HT1080 (cell line): ENCODE measurements around the gene NUP210. TPM values are rescaled to one million over a fixed set of nuclear protein-coding genes. Genes with fewer than 3 reads are reported as not detected.

ENCODE experiments used
- DNase-seq: peaks from one replicate; pipeline ENCODE4 v3.0.0-alpha.2; 2015; ENCODE audit warnings: low read depth
- small RNA-seq: library from RNA; depleted of rRNA; stranded (forward); fragments of <200 nt; gene quantifications from one replicate; pipeline ENCODE3, GENCODE V24; 2014
- total RNA-seq: library from RNA; depleted of rRNA; stranded (reverse); fragments of >200 nt; shearing (Covaris generic); gene quantifications from 2 replicates; pipeline ENCODE4 v1.2.3, GENCODE V29; 2014; rRNA removed

NUP210 gene
- total RNA-seq, 1 experiment from 2014 or later: 0.39 TPM

- no peak for DNase-seq
Observed at GRCh38 chr3:13277196-13277813, 142.8 kb downstream of the NUP210 start.

DNA sequence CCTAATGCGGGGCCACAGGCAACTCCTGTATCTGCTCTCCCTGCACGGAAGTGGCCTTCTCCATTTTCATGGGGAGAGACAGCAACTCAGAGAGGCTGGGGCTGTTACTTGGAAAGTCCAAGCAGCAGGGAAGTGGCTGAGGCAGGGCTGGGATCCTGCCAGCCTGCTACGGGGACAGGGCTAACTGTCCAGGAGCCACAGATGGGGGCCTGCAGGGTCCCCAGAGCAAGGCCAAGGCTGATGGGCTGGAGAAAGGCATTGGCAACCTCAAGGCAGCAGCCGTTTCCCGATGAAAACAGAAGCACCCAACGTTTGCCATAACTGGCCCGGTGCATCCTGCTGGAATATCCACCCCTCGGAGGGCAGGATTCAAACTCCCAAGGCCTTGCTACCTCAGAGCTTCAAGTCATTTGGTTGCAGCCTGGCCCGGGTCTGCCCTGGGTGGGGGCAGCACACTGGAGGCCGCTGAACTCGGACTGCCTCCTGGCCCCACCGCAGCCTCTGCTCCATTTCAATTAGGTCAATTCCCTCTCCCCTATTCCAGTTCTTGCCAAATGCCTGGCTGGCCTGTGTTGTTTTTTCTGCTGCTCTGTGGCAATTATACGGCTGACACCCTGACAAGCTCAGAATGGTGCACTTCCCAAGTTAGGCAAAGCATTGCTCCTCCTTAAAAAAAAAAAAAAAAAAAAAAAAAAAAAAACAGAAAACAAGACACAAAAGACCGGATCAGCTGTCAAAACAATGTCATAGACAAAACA, 143.5 kb downstream of the NUP210 start:
- DNase-seq: no peak

- no peak for DNase-seq
Observed at GRCh38 chr3:13275376-13276005, 144.6 kb downstream of the NUP210 start.

DNA sequence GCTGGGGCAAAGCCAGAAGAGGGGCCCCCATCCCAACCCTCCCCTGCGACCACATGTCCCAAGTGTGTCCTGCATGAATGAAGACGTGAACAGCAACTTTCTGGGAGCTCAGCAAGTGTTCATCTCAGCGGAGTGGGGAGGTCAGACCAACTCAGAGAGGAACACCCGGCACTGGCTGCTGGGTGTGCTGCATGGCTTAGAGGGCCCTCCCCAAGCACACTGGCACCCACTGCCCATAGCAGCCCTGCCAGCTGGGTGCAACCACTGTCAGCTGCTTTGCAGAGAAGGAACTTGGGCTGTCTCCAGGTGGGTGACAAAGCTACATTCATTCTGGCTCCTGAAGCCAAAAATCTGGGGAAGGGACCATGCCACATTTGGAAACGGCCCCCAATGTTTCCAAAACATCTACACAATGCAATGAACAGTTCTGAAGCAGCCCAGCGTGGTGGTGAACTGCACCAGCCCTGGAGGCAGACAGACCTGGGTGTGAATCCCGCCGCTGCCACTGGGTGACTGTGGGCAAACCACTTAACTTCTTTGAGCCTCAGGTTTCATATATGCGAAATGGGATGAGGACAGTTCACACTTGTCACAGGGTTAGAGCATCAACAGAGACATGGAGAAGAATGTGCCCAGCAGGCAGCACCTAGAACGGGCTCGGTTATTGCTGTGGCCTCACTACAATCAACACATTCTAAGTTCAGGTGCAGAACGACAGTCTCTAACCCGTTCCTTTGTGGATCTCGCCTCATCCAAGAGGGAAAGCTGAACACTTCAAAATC, 145.4 kb downstream of the NUP210 start:
- no peak for DNase-seq

DNA sequence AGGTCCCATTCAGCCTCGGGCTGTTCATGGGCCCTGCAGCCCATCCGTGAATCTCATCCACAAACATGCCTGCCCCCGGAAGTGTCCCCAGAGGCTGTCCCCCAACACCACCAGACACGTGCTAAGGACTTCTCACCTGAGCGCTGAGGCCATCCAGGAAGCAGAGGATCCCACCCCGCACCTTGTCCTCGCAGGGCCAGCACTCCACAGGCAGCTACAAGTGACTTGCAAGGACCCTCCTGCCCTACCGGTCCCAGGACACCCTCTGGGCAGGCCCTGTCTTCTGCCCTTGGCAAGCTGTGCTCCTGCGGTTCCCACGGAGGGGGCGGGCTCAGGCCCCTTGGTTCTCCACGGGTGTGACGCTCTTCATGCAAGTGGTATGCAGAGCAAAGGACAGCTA, 146.0 kb downstream of the NUP210 start:
- DNase-seq: no peak

DNA sequence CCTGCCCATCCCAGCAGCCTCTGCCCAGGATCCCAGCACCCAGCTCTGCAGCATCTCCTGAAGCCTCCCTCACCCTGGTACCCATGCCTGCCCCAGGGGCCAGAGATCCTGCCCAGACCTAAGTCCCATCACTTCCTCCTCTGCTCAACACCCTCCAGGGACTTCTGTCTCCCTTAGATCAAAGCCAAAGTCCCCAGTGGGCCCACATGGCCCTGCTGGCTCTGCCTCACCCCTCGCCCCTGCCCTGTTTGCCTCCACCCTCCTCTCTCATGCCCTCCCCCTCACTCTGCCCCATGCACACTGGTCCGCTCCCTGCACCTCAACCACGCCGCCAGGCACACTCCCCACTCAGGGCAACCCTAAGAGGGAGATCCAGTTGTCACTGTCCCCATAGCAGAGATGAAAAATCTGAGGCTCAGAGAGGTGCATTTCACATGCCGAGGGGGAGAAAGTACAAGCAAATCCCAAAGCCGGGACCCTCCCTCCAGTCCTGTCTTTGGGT, 146.5 kb downstream of the NUP210 start:
- DNase-seq: no peak

- no peak for DNase-seq
Observed at GRCh38 chr3:13272831-13273603, 147.1 kb downstream of the NUP210 start.

GRCh38 chr3:13269711-13270378, 150.3 kb downstream of the NUP210 start:
- DNase-seq: no peak

DNA sequence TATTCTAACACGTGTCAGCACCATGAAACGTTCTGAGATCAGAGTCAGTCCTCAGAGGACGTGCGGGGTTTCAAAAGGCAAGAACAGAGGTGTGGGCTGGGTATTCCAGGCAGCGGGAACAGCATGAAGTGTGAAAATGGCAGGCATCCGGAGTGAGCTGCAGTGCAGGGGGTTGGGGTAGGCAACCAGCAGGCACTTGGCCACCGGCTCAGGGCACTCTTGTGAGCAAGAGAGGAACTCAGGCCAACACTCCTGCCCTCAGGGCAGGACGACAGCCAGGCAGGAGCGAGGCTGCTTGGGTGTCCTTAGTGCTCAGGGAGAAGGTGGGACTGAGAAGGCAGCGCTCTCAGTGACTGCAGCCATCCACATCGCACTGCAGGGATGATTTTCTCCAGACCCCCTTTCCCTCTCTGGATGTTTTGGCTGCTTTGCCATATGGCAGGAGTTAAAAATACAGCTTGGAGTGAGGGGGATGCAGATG, 151.1 kb downstream of the NUP210 start:
- no peak for DNase-seq

DNA sequence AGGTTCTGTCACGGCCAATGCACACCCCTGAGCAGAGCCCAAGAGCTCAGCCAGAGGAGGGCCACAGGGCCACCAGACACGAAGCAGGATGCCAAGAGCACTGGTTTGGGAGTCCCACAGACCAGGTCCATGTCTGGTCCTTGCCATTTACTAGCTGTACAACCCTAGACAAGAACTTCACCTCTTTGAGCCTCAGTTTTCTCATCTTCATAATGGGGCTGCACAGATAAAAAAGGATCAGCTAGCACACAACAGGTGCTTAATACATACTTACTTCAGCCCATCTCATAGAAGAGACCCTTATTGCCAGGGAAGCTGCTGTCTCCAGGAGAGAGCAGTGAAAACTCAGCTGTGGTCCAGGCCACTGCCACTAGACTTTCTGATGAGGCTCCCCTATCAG, 152.0 kb downstream of the NUP210 start:
- no peak for DNase-seq

DNA sequence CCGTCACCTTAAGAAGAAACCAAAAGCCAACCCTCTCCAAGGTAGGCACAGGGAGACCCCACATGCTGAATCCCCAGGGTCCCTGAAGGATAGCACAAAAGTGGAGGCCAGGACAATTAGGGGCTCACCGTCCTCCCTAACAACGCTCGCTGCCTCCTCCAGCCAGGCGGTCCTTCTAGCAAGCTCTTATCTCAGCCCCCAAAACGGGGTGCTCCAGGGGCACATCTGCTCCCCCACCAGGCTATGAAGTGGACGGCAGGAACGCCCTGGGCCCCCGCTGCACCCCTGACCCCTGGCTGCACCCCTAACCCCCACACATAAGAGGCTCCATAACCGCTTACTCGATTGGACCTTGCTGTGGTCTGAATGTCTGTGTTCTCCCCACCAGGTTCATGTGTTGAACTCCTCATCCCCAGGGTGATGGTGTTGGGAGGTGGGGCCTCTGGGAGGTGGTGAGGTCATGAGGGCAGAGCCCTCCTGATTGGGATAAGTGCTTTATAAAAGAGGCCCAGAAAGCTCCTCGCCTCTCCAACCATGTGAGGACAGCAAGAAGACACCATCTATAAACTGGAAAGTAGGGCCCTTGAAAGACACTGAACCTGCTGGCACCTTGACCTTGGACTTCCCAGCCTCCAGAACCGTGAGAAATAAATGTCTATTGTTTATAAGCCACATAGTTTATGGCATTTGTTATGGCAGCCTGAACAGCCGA, 153.3 kb downstream of the NUP210 start:
- DNase-seq: no peak

Small RNA genes within 50 kb of the gene (small RNA-seq; reads per million reads assigned to genes)
- not detected for gene AC027124.2

Other genes with a start within 250 kb of the NUP210 start
- 1.7 and 2.6 TPM in 2 replicates for gene HDAC11, start 60.0 kb upstream of the NUP210 start, total RNA-seq
- gene FBLN2, start 128.8 kb upstream of the NUP210 start, total RNA-seq: 0.03 and 0.05 TPM in 2 replicates